DMS 273 (cell line): ENCODE data around the gene OR4C15.

Source experiments
- DNase-seq: peaks from one replicate; lab custom pipeline; 2025; ENCODE audit not compliant: unreplicated experiment; lab: John Stamatoyannopoulos, UW

The OR4C15 gene

GRCh38 chr11:55554169-55554568 lies at the start of gene OR4C15:
Gene OR4C15 (plus strand): TSS chr11:55554469. CDS start chr11:55554469, 0 bp downstream.
- no peak for DNase-seq

GRCh38 chr11:55571828-55572227 lies 17.6 kb downstream of the OR4C15 start, which contains the start of gene OR4C16:
Gene OR4C16 (plus strand): TSS chr11:55572128. CDS start chr11:55572128, 0 bp downstream.
- DNase-seq: no peak

DNA sequence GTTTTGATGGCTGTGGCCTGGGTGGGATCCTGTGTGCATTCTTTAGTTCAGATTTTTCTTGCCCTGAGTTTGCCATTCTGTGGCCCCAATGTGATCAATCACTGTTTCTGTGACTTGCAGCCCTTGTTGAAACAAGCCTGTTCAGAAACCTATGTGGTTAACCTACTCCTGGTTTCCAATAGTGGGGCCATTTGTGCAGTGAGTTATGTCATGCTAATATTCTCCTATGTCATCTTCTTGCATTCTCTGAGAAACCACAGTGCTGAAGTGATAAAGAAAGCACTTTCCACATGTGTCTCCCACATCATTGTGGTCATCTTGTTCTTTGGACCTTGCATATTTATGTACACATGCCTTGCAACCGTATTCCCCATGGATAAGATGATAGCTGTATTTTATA lies 18.3 kb downstream of the OR4C15 start:
- no peak for DNase-seq
